NCI-H128 (cell line): ENCODE measurements around the gene VIPR1.

Experiments used
- DNase-seq: peaks from one replicate; lab custom pipeline; 2025; ENCODE audit not compliant: unreplicated experiment; lab: John Stamatoyannopoulos, UW

Gene VIPR1

GRCh38 chr3:42509111-42509510, 6.7 kb downstream of the VIPR1 start:
- DNase-seq, result no peak

GRCh38 chr3:42510325-42510724, 7.9 kb downstream of the VIPR1 start:
- DNase-seq, result no peak

- DNase-seq, result no peak
These were observed 8.8 kb downstream of the VIPR1 start for GRCh38 chr3:42511201-42511600.

- no peak for DNase-seq
These were observed 9.3 kb downstream of the VIPR1 start for GRCh38 chr3:42511736-42512135.

- DNase-seq, result no peak
These were observed 10.7 kb downstream of the VIPR1 start for GRCh38 chr3:42513121-42513520.

GRCh38 chr3:42513521-42513920, 11.1 kb downstream of the VIPR1 start:
- no peak for DNase-seq

GRCh38 chr3:42514876-42515275, 12.4 kb downstream of the VIPR1 start:
- DNase-seq, result no peak

GRCh38 chr3:42515391-42515916, 13.0 kb downstream of the VIPR1 start:
- no peak for DNase-seq

- no peak for DNase-seq
These were observed 13.5 kb downstream of the VIPR1 start for GRCh38 chr3:42515976-42516375.

- no peak for DNase-seq
These were observed 14.0 kb downstream of the VIPR1 start for GRCh38 chr3:42516443-42516842.

- DNase-seq, result no peak
These were observed 14.7 kb downstream of the VIPR1 start for GRCh38 chr3:42517117-42517516.

GRCh38 chr3:42518800-42519567, 16.5 kb downstream of the VIPR1 start:
- no peak for DNase-seq

- DNase-seq, result no peak
These were observed 17.1 kb downstream of the VIPR1 start for GRCh38 chr3:42519568-42519962.

GRCh38 chr3:42520336-42520735, 17.9 kb downstream of the VIPR1 start:
- DNase-seq, result no peak

GRCh38 chr3:42520906-42521305, 18.5 kb downstream of the VIPR1 start:
- no peak for DNase-seq

GRCh38 chr3:42524751-42525150, 22.3 kb downstream of the VIPR1 start:
- DNase-seq, result no peak

- no peak for DNase-seq
These were observed 22.8 kb downstream of the VIPR1 start for GRCh38 chr3:42525212-42525611.

GRCh38 chr3:42525736-42526345, 23.4 kb downstream of the VIPR1 start:
- no peak for DNase-seq

GRCh38 chr3:42526616-42527367, 24.3 kb downstream of the VIPR1 start:
- no peak for DNase-seq

- DNase-seq, result no peak
These were observed 25.0 kb downstream of the VIPR1 start for GRCh38 chr3:42527368-42527917.

- no peak for DNase-seq
These were observed 27.0 kb downstream of the VIPR1 start for GRCh38 chr3:42529468-42529867.

GRCh38 chr3:42530073-42530472, 27.6 kb downstream of the VIPR1 start:
- no peak for DNase-seq
